Activated T-helper 1 cell treated with Interleukin-2 at 50 U/mL for 16 hours (primary cell): ENCODE data around the gene PGK1.
A peak's percentile ranks its signal among the peaks of the same experiment; 100 is the strongest.
"Not testable (repeated sequence)": the region's sequence is repeated elsewhere in the genome, so short reads cannot be mapped to it uniquely, and the experiment has no call there.

Experiments used
- DNase-seq: peaks from one replicate; pipeline ENCODE4 v3.0.0-alpha.2; 2020; ENCODE audit warnings: low read depth

The PGK1 gene

DNA sequence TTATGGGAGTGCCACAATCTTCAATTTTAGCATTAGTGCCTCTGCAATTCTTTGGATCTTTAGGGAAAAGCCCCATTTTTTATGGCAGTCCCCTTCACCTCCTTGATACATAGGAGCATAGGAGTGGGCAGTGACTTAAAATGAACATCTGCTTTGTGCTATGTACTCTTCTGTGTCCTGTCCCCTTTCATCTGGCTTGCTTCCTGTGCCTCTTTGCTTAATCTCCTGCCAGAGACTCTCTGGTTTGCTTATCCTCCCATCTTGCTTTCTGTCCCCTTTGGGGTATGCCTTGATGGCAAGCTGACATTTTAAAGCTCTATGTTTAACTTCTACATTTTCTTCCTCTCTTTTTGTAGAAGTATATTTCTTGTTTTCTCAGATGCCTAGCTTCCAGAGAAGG, 12.3 kb downstream of the PGK1 start:
- DNase-seq: no peak

DNA sequence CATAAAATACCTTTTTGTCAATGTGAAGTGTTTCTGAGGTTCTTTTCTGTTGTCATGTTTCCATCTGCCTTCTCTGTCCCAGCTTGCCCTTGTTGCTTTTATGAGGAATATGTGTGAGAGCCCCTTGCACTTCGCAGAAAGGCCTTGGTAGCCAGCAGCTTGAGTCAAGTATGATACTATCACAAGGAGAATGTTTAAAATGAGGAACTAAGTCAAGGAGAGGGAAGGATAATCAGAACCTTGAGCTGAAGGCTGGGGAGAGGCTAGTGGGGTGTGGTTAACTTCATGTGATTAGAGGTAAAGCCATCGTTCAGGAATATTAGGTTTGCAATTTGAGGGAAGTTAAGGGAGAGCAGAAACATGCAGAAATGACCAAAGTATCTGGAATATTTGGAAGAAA, 12.7 kb downstream of the PGK1 start:
- DNase-seq: no peak

- DNase-seq: no peak
Measured at GRCh38 chrX:78118628-78119027, 14.6 kb downstream of the PGK1 start.

- no peak for DNase-seq
Measured at GRCh38 chrX:78119521-78120227, 15.6 kb downstream of the PGK1 start.

DNA sequence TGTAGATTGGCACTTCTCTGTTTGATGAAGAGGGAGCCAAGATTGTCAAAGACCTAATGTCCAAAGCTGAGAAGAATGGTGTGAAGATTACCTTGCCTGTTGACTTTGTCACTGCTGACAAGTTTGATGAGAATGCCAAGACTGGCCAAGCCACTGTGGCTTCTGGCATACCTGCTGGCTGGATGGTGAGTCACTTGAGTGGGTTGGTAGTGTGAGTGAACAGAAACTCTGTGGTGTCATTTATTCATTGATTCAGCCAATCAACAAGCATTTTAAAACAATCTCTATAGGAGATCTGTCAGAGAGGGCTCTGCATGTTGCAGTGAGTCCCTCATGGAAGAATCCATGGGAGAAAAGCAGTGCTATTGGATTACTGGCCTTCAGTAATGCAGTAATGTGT, 19.1 kb downstream of the PGK1 start:
- DNase-seq: no peak

GRCh38 chrX:78124307-78124706, 20.3 kb downstream of the PGK1 start:
- DNase-seq: no peak

DNA sequence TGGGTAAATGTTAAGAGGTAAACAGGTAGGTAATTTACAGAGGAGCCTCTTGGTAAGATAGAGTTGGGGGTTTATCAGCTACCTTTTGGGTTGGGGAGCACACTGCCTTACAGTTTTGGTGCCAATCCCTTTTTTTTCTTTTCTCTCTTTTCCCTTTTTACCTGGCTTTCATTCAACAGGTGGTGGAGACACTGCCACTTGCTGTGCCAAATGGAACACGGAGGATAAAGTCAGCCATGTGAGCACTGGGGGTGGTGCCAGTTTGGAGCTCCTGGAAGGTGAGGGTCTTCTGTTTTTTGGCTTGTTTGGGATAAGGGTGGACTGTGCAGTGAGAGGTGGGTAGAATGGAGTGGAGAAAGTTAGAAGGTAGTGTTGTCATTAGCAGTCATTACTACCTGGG, 21.1 kb downstream of the PGK1 start:
- no peak for DNase-seq

- not testable (repeated sequence) for DNase-seq
Measured at GRCh38 chrX:78125781-78126180, 21.7 kb downstream of the PGK1 start.

GRCh38 chrX:78129714-78130113, 25.7 kb downstream of the PGK1 start:
- DNase-seq: no peak

- no peak for DNase-seq
Measured at GRCh38 chrX:78130396-78130795, 26.3 kb downstream of the PGK1 start.

DNA sequence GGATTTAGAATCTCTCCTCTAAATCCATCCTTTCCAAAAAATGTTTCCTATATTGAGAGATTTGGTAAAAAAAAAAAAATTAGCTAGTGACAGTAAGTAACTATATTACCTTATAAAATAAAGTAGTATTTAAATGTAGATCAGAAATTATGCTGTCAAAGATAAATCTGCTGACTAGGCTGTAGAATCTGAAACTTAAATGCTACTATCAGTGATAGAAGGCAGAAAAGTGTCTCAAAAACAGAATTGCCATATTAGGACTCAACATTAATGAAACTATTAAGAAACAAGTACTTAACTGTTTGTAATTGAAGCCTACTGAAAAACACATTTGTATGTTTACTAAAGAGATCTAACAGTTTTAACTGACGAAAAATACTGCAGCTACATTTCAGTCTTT, 27.1 kb downstream of the PGK1 start:
- no peak for DNase-seq

DNA sequence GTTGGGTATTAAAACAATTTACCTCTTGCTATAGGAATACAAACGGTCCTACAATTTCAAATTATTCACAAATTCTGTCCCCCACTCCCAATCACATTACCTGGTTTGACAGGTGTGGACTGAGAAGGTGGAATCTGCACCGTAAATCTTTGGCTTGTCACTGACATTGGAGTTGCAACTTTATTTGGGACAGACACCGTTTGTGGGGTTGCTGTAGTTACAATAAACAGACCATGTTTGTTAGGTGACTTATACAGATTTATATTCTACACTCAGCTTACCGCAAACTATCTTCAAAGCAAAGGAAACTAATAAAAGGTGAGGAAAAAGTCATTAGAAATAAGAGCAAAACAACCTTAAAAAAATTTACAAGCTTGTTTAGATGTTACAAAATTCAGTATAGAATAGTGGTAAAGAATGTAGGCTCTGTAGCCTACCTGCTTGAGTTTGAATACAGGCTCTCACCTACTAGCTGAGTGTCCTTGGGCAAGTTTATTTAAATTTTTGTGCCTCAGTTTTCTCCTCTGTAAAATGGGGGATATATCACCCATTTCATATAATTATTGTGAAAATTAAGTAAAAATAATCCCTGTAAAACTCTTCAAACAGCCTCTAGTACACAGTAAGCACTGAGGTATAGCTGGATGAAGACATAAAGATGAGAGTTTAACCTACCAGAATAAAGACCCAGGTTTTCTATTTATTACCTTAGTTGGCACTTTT, 29.4 kb downstream of the PGK1 start:
- no peak for DNase-seq

GRCh38 chrX:78139160-78140123, 35.4 kb downstream of the PGK1 start, which contains the start of gene TAF9B:
Gene TAF9B (minus strand): TSS chrX:78139650. CDS start chrX:78139611, 39 bp downstream.
- DNase-seq: peak; percentile 72

- DNase-seq: no peak
Measured at GRCh38 chrX:78140206-78140605, 36.2 kb downstream of the PGK1 start.

GRCh38 chrX:78147002-78147540, 43.0 kb downstream of the PGK1 start:
- not testable (repeated sequence) for DNase-seq

GRCh38 chrX:78157373-78157772, 53.3 kb downstream of the PGK1 start:
- not testable (repeated sequence) for DNase-seq

DNA sequence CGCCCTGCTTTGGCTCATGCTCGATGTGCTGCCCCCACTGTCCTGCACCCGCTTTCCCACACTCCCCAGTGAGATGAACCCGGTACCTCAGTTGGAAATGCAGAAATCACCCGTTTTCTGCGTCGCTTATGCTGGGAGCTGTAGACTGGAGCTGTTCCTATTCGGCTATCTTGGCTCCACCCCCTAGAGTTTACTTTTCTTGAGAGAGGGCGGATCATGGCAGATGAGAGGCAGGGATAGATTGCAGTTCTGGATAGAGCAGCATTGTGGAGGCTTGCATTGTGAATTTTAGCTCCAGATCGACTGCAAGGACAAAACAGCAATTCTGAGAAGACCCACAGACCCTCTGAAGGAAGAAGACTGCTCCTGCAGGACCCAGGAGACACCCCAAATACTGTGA, 53.8 kb downstream of the PGK1 start:
- not testable (repeated sequence) for DNase-seq

- DNase-seq: not testable (repeated sequence)
Measured at GRCh38 chrX:78160711-78161110, 56.7 kb downstream of the PGK1 start.

GRCh38 chrX:78163175-78163574, 59.1 kb downstream of the PGK1 start:
- DNase-seq: not testable (repeated sequence)

DNA sequence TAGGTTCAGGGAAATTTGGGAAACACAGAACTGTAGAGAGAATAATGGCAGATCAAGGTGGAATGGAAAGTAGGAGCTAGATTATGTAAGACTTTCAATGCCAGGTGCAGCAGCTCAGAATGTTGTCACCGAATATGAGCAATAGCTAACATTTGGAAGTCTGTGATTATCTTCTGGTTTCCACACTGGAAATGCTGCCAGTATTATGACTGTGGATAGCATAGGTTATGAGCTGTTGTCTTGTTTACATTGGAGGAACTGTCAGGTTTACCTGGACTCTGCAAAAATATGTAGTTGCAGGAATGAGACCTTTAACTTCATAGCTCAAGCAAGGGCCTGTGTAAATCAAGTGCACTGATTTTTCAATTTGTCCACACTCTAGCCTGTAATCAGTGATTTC, 61.4 kb downstream of the PGK1 start:
- no peak for DNase-seq

DNA sequence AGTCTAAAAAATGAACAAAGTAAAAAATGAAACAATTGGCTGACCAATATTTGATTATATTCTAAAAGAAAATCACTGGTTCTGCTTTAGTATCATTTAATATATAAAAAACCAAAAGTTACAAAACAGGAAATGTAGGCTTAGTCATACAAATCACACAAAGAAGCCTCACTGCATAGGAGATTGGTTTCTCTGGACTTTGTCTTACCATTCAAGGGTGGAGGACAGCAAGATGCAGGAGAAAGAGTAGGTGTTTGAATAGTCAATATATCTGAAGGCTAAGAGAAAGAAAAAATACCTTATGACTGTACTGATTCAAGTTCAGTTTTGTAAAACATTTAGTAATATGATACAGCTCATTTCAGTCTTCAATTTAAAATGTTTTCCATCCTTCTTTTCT, 64.0 kb downstream of the PGK1 start:
- DNase-seq: no peak
